ENCODE results near the gene ST8SIA1.

GRCh38 chr12:22266101-22266500 lies 68.4 kb downstream of the ST8SIA1 start:
- TF ChIP-seq CTCF (IDR thresholded peaks at IDR 0.05) (no peak), POLR2A (IDR thresholded peaks at IDR 0.05) (no peak), EP300 (IDR thresholded peaks at IDR 0.05) (no peak), POLR2AphosphoS5 (IDR thresholded peaks at IDR 0.05) (no peak)
